Renal cortical epithelial cell (primary cell): ENCODE results near the gene ANO7. TPM values are rescaled to one million over a fixed set of nuclear protein-coding genes. Genes with fewer than 3 reads are reported as not detected.

Source experiments
- DNase-seq: peaks from one replicate; pipeline ENCODE4 v3.0.0-alpha.2; 2011; ENCODE audit warnings: low read depth
- total RNA-seq: library from RNA; depleted of rRNA; stranded (reverse); fragments of >200 nt; gene quantifications from 2 replicates; pipeline ENCODE4 v1.2.3, GENCODE V29; 2014

Gene ANO7
- total RNA-seq, 1 donor from 2014 or later, result 1.8 TPM

DNA sequence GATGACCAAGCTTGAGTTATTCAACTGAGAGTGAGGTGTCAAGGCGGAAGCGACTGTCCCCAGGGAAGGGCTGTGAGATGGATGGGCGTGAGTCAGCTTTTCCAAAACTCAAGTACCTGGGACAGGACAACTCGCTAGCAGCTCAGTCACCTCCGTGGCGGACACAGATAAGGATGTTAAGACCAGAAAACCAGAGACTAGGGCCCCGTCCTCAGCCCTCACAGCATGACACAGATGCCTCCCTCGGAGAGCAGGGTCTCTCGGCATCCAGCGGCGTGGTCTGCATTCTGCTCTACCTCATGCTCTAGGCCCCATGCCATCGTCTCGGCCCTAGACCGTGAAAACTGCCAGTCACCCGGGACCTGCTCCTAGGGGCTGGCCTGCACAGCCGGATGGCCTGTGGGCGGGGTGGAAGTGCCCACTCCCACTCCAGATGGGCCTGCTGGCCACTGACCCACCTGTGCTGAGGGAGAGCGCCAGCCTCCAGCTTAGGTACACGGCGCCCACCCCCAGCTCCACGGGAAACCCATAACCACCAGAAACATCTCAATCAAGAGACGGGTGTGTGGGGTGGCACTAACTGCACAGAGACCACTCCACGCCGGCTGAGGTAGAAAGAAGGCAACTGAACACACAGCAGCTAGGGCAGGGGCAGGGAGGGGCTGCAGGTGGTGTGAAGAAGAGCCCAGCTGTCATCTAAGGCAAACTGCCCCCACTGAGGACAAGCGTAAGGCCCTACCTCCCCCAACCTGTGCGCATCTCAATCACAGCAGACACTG lies 39.8 kb downstream of the ANO7 start:
- DNase-seq, result no peak

DNA sequence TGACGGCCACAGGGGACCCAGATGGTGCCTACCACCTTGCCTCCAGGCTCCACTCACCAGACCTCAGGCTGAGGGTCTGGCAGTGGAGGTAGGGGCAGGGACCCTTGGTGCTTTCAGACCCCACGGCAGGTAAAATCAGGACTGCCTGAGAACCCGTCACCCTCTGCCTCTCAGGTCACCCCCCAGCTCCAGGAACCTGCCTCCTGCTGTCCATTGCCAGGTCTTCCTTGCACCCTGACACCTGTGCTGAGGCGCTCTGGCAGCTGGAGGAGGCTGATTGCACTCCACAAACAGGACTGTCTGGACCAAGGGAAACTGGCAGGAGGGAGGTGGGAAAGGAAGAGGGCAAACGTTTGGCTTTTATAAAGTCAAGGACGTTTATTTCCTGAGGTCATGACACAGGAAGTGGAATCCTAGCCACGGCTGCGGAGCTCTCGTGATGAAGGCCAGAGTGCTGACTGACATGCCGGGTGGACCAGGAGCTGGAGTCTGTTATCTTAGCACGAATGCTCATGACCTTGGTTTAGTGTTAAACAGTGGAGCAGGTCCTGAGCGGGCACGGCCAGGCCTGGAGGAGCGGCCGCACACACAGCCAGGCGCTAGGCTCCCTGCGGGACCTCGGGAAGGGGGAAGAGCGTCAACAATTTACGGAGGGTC lies 40.5 kb downstream of the ANO7 start:
- no peak for DNase-seq

- no peak for DNase-seq
Measured at GRCh38 chr2:241229563-241230401, 41.3 kb downstream of the ANO7 start.

DNA sequence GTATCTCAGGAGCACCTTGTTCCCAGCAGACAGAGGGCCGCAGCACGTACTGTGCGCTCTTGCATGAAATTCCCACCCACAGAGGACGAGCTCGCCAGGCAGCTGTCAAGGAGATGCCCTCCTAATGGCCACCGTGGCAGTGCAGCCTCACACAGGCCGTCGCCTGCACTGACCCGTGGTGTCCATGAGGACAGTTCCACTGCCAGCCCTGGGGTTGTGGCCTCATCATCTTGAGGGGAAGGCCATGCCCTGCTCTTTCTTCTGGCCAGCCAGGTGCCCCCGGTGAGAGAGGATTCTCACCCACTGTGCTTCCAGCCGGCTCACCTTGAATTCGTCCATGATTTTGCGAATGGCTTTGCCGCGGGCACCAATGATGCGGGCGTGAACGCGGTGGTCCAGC lies 42.0 kb downstream of the ANO7 start:
- DNase-seq, result no peak

GRCh38 chr2:241232736-241233575 lies 44.5 kb downstream of the ANO7 start:
- no peak for DNase-seq

DNA sequence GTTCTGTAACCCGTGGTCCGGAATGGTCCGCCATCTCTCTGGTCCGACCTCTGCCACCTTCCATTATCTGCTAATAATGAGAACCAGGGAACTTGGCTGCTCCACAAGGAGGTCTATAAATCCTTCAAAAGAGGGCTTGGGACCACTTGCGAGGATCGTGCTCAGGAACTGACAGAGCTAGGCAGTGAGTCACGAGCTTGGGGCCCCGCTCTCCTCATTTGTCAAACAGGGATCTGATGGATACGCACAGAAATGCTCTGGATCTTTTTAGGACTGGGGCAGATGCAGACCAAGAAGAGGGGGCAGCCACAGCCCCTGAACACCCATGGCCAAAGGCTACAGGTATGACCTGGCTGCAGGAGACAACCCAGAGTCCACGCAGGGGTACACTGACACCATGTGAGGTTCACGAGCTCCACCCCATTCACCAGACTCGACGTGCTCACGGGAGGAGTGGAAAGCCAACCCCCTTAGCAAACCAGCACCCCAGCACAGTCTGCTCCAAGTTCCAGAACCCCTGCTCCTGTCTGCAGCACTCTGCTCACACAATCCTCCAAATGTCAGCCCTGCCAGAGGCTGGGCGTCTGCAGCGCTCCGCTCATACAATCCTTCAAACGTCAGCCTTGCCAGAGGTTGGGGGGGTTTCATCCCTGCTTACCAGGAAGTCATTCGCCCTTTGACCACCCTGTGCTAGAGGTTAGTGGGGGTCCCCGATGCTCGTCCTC lies 45.8 kb downstream of the ANO7 start:
- no peak for DNase-seq

GRCh38 chr2:241234962-241235740 lies 46.7 kb downstream of the ANO7 start:
- DNase-seq, result no peak

- DNase-seq, result no peak
Measured at GRCh38 chr2:241235859-241236593, 47.5 kb downstream of the ANO7 start.

DNA sequence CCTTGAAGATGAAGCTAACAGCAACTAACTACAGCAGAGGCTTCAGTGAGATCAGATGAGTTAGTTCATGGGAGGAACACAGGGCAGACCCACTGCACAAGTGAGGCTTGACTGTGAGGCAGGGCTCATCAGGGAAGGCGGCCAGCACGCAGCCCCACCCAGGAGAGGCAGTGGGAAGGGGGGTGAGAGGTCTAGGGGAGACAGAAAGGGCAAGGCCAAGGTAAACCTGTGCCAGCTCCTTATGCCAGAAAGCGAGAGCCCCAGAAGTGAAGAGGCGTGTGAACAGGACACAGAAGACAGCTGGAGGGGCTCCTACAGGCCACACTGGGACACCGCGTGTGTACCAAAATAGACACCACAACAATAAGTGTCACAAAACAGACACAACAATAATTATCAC lies 48.6 kb downstream of the ANO7 start:
- DNase-seq, result no peak

DNA sequence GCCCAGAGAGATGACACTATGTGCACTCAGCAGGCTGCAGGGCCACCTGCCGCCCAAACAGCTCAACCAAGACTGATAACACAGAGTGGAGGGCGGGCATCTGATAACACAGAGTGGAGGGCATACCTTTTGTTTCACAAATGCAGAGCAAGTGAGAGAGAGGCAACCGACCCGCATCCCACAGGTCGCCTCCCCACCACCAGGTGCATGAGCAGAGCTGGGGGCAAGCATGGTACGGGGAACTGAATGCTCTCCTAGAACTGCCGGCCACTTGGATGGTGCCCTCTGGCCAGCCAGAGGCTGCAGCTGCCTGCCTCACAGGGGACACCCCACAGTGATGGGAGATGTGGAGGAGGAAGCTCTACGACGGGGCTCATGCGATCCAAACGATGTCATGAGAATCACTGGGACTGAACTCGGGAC lies 49.5 kb downstream of the ANO7 start:
- no peak for DNase-seq

GRCh38 chr2:241238693-241239198 lies 50.3 kb downstream of the ANO7 start:
- no peak for DNase-seq

- DNase-seq, result no peak
Measured at GRCh38 chr2:241239552-241240202, 51.2 kb downstream of the ANO7 start.

- DNase-seq, result no peak
Measured at GRCh38 chr2:241240320-241241004, 52.0 kb downstream of the ANO7 start.

GRCh38 chr2:241241669-241242068 lies 53.2 kb downstream of the ANO7 start:
- DNase-seq, result no peak

DNA sequence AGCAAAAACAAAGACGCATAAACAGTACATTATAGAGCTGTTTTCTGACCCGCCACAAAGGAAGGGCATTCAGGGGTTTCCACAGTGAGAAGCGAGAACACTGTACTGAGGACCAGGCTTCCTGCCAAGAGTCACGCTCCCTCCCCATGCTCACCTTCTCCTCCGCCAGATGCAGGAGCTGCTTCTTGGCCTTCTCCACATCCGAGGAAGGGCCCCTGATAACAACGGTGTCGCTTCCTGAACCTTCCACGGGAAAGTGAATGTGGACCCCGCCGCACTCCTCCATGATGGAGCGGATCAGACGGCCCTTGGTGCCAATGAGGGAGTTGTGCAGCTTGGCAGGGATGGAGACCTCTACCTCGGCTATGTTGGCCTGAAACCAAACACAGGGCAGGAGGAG lies 53.8 kb downstream of the ANO7 start:
- no peak for DNase-seq

DNA sequence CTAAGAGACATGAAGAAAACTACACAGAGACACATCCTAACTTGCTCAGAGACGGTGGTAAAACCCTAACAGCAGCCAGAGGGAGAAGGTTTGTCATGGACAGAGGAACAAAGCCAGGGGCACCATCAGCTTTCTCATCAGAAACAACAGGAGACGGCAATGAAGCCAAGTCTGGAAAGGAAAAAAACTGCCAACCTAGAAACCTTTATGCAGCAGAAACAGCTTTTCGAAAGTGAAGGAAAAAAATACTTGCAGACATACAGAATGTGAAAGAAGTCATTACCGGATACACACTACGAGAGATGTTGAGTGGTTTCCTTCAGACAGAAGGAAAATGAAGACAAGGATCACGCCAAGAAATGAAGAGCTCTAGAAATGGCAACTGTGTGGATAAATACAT lies 55.9 kb downstream of the ANO7 start:
- DNase-seq, result no peak

DNA sequence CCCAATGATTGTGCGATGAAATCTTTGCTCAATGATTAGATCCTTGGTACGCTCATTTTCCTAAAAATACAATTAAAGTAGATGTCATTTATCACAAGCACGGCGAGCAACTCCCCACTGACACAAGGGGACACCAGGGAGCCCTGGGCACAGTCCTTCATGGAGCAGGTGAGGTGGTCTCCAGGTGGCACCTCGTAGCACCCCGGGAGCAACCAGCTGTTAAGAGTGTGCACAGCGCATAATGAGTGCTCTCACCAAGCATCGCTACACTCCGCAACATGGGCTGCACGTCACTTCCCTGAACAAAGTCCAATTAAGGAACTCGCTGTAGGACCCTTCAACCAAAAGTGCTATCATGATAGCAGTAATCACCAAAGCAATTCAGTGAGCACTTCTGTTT lies 59.8 kb downstream of the ANO7 start:
- no peak for DNase-seq

DNA sequence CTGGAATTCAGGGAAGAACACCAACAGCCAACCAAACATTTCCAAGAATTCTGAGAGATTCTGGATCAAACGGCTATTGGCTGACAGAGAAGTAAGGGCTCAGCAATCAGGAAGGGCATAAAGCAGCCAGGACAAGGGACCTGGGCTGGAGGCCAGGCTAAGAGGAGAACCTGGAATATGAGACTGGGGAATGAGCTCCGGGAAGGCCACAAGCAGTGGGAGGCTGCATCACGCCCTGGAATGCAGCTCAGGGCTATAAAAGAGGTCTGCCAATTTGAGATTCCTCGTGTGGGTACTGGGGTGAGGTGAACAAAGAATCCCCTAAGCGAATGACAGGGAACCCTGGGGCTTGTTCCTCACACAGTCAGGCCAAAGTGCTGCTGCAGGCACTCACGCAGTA lies 60.4 kb downstream of the ANO7 start:
- DNase-seq, result no peak
